Measurements from ENCODE around the gene CPED1. TPM values are rescaled to one million over a fixed set of nuclear protein-coding genes. Genes with fewer than 3 reads are reported as not detected.

The CPED1 gene
- total and polyA plus RNA-seq, 2 experiments from 2014 or later: 0.17 to 0.47 TPM

DNA sequence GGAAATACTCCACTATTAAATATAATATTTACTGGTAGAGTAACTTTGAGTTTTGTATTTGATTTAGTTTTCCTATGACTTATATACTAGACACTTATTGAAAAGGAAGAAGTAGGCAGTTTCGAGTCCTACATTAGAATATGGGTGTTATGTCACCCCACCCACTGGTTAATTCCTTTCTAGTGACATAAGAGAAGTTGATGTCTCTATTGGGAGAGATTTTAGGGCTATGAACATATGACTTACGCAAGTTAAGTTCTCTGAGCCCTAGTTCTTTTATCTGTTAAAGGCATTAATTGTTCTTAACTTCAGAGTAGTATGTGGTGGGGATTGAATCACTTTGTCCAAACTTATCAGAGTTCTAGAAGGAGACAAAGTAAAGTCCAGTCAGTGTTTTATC is 30.5 kb downstream of the CPED1 start (continued):
- TF ChIP-seq, protein P1, sequence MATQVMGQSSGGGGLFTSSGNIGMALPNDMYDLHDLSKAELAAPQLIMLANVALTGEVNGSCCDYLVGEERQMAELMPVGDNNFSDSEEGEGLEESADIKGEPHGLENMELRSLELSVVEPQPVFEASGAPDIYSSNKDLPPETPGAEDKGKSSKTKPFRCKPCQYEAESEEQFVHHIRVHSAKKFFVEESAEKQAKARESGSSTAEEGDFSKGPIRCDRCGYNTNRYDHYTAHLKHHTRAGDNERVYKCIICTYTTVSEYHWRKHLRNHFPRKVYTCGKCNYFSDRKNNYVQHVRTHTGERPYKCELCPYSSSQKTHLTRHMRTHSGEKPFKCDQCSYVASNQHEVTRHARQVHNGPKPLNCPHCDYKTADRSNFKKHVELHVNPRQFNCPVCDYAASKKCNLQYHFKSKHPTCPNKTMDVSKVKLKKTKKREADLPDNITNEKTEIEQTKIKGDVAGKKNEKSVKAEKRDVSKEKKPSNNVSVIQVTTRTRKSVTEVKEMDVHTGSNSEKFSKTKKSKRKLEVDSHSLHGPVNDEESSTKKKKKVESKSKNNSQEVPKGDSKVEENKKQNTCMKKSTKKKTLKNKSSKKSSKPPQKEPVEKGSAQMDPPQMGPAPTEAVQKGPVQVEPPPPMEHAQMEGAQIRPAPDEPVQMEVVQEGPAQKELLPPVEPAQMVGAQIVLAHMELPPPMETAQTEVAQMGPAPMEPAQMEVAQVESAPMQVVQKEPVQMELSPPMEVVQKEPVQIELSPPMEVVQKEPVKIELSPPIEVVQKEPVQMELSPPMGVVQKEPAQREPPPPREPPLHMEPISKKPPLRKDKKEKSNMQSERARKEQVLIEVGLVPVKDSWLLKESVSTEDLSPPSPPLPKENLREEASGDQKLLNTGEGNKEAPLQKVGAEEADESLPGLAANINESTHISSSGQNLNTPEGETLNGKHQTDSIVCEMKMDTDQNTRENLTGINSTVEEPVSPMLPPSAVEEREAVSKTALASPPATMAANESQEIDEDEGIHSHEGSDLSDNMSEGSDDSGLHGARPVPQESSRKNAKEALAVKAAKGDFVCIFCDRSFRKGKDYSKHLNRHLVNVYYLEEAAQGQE (IDR thresholded peaks at IDR 0.05; ENCODE audit: unreplicated experiment): no peak
- TF ChIP-seq, protein P2, sequence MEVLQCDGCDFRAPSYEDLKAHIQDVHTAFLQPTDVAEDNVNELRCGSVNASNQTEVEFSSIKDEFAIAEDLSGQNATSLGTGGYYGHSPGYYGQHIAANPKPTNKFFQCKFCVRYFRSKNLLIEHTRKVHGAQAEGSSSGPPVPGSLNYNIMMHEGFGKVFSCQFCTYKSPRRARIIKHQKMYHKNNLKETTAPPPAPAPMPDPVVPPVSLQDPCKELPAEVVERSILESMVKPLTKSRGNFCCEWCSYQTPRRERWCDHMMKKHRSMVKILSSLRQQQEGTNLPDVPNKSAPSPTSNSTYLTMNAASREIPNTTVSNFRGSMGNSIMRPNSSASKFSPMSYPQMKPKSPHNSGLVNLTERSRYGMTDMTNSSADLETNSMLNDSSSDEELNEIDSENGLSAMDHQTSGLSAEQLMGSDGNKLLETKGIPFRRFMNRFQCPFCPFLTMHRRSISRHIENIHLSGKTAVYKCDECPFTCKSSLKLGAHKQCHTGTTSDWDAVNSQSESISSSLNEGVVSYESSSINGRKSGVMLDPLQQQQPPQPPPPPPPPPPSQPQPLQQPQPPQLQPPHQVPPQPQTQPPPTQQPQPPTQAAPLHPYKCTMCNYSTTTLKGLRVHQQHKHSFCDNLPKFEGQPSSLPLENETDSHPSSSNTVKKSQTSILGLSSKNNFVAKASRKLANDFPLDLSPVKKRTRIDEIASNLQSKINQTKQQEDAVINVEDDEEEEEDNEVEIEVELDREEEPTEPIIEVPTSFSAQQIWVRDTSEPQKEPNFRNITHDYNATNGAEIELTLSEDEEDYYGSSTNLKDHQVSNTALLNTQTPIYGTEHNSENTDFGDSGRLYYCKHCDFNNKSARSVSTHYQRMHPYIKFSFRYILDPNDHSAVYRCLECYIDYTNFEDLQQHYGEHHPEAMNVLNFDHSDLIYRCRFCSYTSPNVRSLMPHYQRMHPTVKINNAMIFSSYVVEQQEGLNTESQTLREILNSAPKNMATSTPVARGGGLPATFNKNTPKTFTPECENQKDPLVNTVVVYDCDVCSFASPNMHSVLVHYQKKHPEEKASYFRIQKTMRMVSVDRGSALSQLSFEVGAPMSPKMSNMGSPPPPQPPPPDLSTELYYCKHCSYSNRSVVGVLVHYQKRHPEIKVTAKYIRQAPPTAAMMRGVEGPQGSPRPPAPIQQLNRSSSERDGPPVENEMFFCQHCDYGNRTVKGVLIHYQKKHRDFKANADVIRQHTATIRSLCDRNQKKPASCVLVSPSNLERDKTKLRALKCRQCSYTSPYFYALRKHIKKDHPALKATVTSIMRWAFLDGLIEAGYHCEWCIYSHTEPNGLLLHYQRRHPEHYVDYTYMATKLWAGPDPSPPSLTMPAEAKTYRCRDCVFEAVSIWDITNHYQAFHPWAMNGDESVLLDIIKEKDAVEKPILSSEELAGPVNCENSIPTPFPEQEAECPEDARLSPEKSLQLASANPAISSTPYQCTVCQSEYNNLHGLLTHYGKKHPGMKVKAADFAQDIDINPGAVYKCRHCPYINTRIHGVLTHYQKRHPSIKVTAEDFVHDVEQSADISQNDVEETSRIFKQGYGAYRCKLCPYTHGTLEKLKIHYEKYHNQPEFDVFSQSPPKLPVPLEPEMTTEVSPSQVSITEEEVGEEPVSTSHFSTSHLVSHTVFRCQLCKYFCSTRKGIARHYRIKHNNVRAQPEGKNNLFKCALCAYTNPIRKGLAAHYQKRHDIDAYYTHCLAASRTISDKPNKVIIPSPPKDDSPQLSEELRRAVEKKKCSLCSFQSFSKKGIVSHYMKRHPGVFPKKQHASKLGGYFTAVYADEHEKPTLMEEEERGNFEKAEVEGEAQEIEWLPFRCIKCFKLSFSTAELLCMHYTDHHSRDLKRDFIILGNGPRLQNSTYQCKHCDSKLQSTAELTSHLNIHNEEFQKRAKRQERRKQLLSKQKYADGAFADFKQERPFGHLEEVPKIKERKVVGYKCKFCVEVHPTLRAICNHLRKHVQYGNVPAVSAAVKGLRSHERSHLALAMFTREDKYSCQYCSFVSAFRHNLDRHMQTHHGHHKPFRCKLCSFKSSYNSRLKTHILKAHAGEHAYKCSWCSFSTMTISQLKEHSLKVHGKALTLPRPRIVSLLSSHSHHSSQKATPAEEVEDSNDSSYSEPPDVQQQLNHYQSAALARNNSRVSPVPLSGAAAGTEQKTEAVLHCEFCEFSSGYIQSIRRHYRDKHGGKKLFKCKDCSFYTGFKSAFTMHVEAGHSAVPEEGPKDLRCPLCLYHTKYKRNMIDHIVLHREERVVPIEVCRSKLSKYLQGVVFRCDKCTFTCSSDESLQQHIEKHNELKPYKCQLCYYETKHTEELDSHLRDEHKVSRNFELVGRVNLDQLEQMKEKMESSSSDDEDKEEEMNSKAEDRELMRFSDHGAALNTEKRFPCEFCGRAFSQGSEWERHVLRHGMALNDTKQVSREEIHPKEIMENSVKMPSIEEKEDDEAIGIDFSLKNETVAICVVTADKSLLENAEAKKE (CRISPR knock-in tag; IDR thresholded peaks at IDR 0.05): no peak
- no peak for TF ChIP-seq NANOG (IDR thresholded peaks at IDR 0.05; ENCODE audit: borderline replicate concordance)
- TF ChIP-seq EZH2 (IDR thresholded peaks at IDR 0.05; ENCODE audit: low read depth, unreplicated experiment): no peak

DNA sequence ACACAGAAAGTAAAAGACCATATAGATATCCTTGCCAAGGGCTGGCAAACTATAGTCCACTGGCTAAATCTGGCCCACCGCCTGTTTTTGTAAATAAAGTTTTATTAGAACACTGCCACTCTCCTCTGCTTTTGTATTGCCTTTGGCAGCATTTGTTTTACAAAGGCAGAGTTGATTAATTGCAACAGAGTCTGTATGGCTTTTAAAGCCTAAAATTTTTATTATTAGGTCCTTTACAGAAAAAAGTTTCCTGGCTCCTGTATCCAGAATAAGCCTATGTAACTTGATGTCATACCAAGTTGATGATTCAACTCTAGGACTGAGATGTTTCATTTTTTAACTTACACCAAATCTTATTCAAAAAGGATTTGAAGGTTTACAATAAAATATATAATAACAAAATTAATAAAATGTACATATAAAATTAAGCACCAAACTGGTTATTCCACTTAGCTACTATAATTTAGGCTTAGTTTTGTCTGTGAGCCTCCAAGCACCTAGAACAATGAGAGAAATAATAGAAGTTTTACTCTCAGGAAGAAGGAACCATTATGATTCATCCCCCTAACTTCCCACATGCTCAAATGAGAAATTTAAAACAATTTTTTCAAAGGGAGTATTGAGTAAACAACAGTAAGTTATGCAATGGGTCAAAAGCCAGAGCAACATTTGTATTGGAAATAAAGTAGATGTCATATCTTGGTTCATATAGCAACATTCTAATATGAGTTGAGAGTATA is 31.9 kb downstream of the CPED1 start:
- no peaks in the 10 kb centered on the region for H3K27me3 Mint-ChIP-seq (ENCODE audit: insufficient read depth, low read depth, poor library complexity)
- H3K27ac Mint-ChIP-seq: no peak overlapping the region
- H3F3A ChIP-seq (replicated peaks; ENCODE audit: low read depth): no peaks in the 10 kb centered on the region
- H3K9me3 Mint-ChIP-seq: no peaks in the 10 kb centered on the region
- H3K36me3 ChIP-seq (ENCODE audit: insufficient read depth): no peaks in the 10 kb centered on the region
- H3K4me3 ChIP-seq: no peak overlapping the region
- H3K27ac ChIP-seq (ENCODE audit: low read depth): no peak overlapping the region
- no peak overlapping the region for H3K4me3 Mint-ChIP-seq
- no peaks in the 10 kb centered on the region for H3K27me3 ChIP-seq (ENCODE audit: insufficient read depth)
- no peak overlapping the region for H3K4me2 ChIP-seq
- H3K4me1 ChIP-seq (ENCODE audit: insufficient read depth): no peaks in the 10 kb centered on the region
- H3K9me2 ChIP-seq (ENCODE audit: insufficient read depth): no peaks in the 10 kb centered on the region
- H4K20me1 ChIP-seq (replicated peaks; ENCODE audit: insufficient read depth): no peaks in the 10 kb centered on the region
- no peaks in the 10 kb centered on the region for H3K79me2 ChIP-seq (replicated peaks; ENCODE audit: insufficient read depth)
- H3K4me1 Mint-ChIP-seq: no peaks in the 10 kb centered on the region; the same call in 2 of the 3 replicates
- H3K36me3 Mint-ChIP-seq (ENCODE audit: low read depth): no peaks in the 10 kb centered on the region
- DNase-seq (ENCODE audit: low spot score) (no peak), ATAC-seq (no peak)
- H2AFZ ChIP-seq: no peak overlapping the region
- TF ChIP-seq NANOG (IDR thresholded peaks at IDR 0.05; ENCODE audit: borderline replicate concordance): no peak
- no peak for TF ChIP-seq JUNB (IDR thresholded peaks at IDR 0.05; ENCODE audit: unreplicated experiment)
- TF ChIP-seq ZNF331 (CRISPR knock-in tag; IDR thresholded peaks at IDR 0.05; ENCODE audit: low read depth): no peak
- TF ChIP-seq POLR2AphosphoS5 (IDR thresholded peaks at IDR 0.05; ENCODE audit: low read depth): no peak
- no peak for TF ChIP-seq CREB1 (CRISPR knock-in tag; IDR thresholded peaks at IDR 0.05; ENCODE audit: low read depth)
- no peak for TF ChIP-seq STAT1 (IDR thresholded peaks at IDR 0.05; ENCODE audit: unreplicated experiment)
- TF ChIP-seq, protein P1 (IDR thresholded peaks at IDR 0.05; ENCODE audit: unreplicated experiment): no peak

Data from GM23338 (cell line).